Neural progenitor cell (in vitro differentiated cells): ENCODE results near the gene PRDM5.

ENCODE experiments used
- EZH2phosphoT487 ChIP-seq: fragments of 200-600 bp; sonication (generic); IDR thresholded peaks from 2 replicates; pipeline ENCODE4 v1.6.1; 2017; ENCODE audit warnings: antibody characterized with exemption
- TF ChIP-seq, protein P1 (sequence below): fragments of 200-600 bp; sonication (generic); IDR thresholded peaks from 2 replicates; pipeline ENCODE4 v1.5.1; 2017; ENCODE audit warnings: antibody characterized with exemption, mild to moderate bottlenecking

DNA sequence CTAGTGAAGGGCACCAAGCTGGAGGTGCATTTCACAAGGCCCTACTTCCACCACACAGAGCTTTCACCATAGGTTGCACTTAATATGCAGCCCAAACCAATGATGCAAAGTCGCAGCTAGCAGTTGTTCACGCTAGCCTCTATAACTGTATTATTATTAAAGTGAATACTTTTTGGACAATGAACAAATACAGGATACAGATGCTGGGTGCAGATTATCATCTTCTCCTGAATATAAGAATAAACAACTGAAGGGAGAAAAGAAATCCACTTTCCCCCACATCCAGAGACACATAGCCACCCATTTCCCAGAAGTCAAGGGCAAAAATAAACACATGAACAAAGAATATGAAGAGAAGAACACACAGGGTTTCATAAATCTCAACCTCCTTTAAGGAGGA, 107.2 kb downstream of the PRDM5 start:
- TF ChIP-seq, protein P1, sequence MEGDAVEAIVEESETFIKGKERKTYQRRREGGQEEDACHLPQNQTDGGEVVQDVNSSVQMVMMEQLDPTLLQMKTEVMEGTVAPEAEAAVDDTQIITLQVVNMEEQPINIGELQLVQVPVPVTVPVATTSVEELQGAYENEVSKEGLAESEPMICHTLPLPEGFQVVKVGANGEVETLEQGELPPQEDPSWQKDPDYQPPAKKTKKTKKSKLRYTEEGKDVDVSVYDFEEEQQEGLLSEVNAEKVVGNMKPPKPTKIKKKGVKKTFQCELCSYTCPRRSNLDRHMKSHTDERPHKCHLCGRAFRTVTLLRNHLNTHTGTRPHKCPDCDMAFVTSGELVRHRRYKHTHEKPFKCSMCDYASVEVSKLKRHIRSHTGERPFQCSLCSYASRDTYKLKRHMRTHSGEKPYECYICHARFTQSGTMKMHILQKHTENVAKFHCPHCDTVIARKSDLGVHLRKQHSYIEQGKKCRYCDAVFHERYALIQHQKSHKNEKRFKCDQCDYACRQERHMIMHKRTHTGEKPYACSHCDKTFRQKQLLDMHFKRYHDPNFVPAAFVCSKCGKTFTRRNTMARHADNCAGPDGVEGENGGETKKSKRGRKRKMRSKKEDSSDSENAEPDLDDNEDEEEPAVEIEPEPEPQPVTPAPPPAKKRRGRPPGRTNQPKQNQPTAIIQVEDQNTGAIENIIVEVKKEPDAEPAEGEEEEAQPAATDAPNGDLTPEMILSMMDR = no peak
- TF ChIP-seq EZH2phosphoT487 = no peak
